Ureter (tissue), 1 donor: ENCODE data around the gene ACTRT2. TPM values are rescaled to one million over a fixed set of nuclear protein-coding genes. Genes with fewer than 3 reads are reported as not detected.

Experiments used
- DNase-seq: peaks from one replicate; pipeline ENCODE4 v3.0.0-alpha.2; 2020; ENCODE audit warnings: low spot score
- total RNA-seq: library from RNA; stranded (reverse); gene quantifications from one replicate; pipeline ENCODE4 v1.2.4, GENCODE V29; 2023
- donor health status: DM: yes; HTN: yes; CAD: no.

The ACTRT2 gene
- total RNA-seq, 1 donor from 2014 or later: not detected

DNA sequence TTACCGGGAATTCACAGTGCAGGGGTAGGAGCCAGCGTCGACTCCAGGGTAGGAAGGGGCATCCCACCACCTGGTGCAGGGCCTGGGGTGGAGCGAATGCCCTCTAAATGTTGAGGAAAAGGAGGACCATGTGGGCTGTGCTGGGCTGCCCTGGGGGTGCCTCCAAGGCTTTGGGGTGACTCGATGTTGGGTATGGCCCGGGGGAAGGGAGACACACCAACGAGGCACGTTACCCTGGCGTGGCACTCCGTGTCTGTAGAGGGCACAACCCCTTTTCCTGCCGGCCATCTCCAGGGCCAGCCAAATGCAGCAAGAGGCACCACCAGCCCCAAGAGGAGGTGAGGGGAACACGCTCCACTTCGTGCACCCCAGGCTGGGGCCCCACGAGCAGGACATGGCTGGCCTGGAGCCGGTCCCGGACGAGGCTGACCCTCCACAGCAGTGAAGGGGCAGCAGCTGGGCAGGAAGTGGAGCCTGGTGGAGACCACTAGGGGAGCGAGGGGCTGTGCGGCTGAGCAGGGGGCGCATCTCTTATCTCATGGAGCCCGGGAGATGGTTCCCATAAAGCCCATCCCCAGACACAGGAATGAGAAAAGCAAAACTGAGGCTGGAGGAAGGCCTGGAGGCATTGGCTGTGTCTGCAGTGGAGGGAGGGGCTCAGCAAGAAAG is 11.2 kb downstream of the ACTRT2 start:
- no peak for DNase-seq

DNA sequence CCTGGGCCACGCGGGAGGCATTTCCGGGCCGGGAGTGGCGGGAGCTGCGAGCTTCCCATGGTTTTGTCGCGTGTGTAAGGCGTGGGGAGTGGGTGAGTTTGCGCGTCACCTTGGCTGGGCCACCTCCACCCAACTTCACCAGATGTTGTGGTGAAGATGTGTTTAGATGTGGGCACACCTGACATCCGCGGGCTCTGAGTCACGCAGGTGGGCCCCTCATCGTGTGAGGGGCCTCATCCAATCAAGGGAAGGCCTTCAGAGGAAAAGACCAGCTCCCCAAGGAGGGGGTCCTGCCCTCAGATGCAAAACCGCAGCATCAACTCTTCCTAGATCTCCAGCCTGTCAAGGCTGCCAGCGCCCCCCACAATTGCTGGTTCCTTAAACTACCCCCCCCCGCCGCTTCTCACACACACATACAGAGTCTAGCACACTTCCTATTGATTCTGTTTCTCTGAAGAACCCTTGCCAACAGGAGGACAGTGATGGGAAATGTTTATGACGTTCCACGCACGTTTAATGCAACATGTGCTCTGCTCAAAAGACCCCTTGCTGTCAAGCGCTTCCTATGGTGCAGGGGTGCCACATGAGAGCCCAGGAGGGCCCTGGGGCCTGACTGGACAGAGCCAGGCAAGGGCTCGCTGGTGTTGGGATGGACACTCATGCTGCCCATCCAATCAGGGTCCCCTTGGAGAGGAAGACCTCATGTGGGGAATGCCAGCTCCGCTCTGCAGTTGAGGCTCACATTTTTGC is 11.9 kb downstream of the ACTRT2 start:
- DNase-seq: no peak

DNA sequence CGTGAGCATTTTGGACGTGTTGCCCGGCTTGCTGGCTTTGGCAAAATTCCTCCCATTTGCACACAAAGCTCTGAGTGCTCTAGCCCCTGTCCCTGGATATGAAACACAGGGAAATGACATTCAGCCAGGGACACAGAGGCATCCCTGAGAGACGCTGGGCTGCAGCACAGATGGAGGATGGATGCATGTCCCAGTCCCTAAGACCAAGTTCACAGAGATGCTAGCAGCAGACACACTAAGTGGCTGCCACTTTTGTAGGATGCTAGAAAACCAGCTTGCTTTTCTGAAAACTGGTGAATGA is 12.5 kb downstream of the ACTRT2 start:
- no peak for DNase-seq

DNA sequence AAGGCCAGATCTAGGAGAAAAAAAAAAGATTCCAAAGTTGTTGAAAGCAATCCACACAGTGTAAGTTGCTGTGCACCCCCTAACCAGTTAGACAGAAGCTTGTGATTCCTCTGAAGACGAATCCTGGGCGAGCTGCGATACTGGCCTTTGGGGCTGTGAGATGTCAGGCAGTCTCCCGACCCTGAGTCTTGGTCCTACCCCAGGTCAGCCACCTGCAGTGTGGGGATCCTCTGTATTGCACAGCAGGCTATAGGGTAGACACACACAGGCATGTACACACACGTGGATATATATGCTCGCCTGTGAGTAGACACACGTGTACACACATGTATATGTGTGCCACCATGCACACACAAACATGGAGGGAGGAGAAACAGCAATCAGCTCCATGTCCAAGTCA is 12.9 kb downstream of the ACTRT2 start:
- DNase-seq: no peak

DNA sequence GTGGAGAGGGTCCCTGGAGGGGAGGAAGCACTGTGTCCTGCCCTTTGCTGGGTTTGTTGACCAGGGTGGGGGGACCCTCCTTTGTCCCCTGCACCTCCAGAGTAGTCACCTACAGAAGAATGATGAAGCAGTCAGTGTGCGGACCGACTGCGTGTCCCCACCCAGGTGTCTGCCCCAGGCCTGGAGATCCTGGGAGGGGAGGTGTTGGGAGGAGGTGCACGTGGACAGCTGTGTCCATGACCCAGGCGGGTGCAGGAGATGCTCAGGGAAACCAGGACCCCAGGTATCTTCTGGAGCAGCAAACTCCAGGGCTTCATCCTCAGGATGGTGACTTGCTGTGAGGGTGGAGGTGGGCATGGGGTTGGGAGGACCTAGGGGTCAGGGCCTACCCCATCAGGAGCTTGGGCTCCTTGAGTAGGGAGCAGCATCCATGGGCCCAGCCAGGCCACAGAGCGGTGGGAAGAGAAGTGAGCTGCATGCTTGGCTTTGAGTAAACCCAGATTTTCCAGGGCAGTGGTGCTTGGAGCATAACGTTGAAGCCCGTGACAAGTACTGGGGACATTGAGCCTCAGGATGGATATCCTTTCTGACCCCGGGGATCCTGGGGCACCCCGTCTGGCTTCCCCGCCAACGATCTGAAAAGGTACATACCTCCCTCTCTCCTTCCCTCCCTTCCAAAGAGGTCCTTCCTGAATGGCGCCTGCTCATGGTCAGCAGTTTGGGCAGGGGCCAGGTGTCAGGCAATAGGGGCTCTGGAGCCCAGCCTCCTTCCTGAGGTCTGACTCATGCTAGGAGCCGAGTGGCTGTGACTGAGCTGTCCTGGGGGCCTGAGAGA is 13.7 kb downstream of the ACTRT2 start:
- DNase-seq: no peak

DNA sequence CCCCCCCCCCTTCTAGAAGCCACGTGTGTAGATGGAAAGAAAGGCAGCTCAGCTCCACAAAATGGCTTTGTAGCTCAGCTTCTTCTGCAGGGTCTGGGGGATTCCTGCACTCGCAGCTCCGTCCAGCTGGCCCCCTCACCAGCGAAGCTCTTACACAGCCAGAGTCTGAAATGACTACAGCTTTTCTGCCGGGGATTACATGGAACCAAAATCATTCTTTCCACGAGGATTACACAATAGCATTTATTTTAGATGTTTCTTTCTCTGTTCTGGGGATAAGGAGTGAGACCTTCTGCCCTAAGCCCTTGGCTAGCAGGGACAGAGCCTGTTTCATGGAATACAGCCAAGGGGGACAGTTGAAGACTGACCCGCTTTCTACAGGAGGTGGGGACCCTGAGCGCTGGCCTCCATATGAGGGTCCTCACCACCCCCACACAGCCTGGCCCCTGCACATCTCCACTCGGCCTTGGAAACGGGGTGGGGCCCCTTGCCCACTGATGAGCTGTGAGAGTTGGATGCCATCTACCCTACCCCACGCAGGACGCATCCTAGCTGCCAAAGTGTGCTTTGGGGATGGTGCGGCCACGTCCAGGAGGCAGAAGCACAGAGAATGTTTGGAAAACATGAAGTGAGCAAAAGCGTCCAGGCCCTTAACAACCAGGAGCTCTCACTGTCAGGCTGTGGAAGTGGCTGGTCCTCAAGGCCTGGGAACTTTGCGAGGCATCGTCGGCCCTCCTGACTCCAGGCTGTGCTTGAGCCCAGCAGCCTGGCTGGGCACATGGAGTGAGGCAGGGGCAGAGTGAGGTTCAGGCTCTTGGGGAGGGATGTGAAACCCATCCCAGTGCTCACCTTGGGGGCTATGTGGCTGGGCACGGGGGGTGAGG is 14.5 kb downstream of the ACTRT2 start:
- DNase-seq: no peak

DNA sequence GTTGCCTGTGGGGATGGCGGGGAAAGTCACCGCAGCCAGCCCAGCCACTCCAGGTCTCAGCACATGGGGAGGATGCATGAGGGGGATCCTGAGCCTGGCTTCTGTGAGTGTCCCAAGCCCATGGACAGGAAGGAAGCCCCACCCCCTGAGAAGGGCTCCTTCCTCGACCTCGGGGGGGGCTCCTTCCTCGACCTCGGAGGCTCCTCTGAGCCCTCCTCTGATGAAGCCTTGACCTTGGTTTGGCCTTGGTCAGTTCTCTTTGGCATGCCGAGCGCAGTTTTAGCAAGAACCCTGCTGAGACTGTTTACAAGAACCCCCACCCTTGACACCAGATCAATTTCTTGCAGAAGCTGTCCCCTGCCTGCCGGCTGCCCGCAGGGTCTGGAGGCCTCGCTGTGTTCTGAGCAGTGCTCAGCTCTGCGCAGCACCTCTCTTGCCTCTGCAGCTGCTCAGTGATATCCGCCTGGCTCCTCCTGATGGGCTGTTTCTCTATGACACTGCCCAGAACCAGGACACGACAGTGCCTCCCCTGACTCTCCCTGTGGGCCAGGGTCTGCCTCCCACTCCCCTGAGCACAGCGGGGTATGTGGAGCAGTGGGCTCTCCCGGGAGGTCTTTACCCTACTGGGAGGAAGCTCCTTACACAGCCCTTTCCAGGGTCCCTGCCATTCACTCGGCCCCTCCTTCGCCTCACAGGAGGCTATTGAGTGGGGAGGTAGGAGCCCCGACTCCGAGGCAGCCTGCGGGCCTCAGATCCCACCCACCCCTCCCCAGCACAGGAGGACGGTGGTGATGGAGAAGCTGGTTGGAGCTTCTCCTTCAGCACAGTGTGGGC is 15.4 kb downstream of the ACTRT2 start:
- no peak for DNase-seq

DNA sequence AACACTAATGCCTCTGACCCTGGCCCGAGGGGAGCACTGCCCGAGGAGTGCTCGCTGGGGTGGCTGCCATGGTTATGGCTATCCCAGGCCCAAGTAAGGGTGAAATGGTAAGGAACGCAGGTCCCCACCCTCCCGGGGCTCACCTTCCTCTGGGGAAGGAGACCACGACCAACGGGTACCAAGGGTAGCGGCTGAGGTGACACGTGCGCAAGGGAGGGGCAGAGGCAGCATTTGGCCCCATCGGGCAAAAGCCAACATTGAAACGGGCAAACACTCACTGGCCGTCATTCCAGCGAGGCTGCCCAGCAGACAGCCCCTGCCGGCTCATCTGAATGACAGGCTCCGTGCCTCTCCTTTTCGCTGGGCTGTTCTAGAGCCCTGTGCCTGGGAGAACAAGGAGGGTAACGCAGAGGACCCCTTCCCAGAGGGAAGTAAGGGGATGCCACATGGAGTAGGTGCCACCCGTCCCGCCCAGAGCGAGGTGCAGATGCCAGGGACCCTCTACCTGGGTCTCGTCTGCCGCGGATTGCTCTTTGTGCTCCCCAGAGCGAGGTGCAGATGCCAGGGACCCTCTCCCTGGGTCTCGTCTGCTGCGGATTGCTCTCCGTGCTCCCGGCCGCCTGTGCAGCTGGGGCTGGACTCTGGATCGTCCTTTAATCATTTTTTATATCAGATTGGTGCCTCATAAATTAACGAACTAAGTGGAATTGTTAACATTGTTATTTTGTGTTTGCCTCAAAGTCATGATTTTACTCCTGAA is 16.2 kb downstream of the ACTRT2 start:
- no peak for DNase-seq

DNA sequence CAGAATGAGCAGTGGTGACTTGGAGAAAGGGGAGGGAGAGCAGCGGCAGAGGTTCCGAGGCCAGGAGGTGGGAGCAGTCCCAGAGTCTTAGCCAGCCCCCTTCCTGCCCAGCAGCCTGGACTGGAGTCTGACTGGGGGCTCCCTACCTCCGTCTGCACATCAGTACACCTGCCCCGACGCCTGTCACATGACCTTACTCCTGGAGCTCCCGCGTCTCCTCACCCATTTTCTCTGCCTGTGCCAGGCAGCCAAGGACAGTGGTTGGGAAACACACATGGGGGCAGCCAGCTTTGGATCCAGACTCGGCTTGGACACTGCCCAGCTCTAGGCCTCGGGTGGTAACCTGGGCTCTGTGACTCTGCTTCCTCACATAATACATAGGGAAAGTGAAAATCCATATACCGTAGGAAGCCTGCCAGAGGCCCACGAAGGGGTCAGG is 16.9 kb downstream of the ACTRT2 start:
- DNase-seq: no peak

DNA sequence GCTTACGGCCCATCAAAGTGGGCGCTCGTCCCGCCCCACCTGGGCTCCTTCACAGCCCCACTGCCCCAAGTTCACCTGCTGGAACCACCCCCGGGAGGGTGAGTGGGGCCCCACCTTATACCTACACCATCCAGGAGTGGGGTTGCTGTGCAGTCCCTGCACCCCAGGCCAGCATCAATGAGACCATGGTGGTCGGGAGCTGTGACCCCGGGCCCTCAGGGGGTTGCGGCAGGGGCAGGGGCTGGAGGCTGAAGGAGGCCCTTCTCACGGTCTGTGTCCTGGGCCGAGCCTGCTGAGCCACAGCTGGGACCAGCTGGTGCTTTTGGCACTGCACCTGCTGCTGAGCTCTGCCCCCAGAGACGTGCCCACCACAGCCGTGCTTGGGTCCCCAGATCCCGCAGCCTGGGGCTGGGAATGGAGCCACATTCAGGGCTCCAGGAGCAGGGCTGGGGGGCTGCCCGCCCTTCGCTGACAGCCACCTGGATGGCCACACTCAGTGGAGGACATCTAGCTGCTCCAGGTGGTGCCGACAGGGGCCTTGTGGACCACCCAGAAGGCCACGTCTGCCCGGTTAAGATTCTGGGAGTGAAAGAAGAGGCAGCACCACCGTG is 17.4 kb downstream of the ACTRT2 start:
- DNase-seq: no peak

DNA sequence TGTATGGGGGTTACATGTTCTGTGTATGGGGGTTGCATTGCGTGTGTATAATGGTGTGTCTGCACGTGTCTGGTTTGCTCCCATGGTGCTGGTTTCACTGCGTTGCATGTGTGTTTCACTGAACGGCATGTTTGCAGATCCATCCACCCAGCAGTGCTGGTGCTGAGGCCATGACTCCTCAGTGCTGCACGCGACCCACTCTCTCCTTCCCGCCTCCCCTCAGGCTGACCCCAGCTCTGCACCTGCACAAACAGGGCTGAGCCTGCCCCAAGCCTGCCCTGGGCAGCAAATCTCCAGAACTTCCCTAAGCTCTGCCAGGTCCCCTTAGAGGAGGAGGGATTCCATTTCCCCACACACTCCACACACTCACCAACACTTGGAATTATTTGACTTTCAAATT is 18.7 kb downstream of the ACTRT2 start:
- DNase-seq: no peak

DNA sequence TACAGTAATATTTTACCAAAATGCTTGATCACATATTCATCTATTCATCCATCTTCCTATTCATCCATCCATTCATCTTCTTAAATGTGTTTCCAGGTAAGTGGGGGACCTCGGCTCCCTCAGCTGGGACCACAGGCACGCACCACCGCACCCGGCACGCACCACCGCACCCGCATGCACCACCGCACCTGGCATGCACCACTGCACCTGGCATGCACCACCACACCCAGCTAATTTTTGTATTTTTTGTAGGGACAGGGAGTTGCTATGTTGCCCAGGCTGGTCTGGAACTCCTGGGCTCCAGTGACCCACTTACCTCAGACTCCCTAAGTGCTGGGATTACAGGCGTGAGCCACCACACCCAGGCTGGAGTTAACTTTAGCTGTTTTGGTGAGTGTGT is 21.2 kb downstream of the ACTRT2 start:
- no peak for DNase-seq

DNA sequence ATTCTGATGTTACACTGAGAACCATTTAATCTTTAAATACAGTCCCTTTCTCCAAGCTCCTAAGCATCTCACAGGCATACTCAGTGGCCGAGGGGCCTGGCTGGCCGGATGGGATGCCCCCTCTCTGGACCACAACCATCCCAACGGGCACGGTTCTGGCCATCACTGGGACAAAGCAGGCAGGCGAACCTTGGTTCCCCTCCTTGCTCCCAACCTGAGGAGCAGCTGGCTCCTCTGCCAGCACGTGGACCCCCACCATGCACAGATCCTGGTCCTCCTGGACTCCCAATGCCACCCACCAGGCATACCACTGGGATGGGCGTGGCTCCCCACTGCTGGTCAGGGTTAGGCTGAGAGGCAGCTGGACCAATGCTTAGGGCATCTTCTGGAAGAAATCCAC is 27.9 kb downstream of the ACTRT2 start:
- DNase-seq: no peak

DNA sequence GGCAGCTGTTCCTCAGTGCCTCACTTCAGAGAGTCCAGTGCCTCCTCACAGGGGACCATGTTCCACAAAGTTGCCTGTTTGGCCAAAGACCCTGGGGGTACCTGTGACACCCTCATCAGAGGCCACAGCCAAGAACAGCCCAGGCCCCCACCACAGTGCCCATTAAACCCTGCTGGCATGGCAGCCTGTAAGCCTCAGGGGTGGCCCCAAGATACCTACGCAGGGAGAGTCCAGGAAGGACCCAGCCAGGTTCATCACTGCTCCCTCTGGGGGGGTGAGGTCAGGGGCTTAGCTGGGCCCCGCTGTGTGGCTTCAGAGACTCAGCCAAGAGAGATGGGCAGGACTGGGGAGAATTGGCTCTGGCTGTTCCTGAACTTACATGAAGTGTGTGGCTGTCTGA is 28.6 kb downstream of the ACTRT2 start:
- no peak for DNase-seq

DNA sequence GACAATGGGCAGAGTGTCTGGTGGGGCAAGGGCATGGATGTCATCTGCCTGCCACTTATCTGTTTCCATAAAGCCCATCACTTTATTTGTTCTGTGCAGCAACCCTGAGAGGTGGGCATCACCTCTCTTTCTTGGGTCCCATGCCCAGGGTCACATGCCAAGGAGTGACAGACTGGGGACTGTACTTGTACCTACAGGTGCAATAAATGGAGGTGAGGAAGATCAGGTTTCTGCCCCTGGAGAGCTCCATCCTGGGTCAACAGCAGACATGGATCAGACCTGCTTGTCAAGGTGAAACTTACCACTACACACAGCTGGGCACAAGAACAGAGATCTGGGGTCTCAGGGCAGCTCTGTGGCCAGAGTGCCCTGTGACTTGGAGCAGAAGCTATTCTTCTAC is 29.3 kb downstream of the ACTRT2 start:
- DNase-seq: no peak

DNA sequence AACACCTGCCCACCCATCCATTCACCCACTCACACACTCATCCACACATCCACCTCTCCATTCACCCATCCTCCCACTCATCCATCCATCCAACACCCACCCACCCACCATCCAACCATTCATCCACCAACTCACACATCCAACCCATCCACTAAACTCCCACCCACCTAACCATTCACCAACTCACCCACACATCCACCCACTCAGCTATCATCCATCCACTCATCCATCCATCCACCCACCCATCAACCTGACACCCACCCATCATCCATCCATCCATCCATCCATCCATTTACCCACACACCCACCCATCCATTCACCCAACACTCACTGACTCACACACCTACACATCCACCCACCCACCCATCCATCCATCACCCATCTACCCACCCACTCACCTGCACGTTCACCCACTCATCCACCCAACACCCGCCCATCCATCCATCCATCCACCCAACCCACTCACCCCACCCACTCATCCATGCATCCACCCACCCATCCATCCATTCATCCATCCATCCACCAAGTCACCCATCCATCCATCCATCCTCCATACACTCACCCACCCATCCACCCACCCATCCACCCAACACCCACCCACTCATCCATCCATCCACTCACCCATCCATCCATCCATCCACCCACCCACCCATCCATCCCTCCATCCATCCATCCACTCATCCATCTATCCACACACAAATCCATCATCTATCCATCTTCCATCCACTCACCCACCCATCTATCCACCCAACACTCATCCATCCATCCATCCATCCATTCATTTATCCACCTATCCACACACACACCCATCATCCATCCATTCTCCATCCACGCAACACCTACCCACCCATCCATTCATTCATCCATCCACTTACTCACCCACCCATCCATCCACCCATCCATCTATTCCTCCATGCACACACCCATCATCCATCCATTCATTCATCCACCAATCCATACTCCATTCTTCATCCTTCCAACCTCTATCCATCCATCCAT is 30.3 kb downstream of the ACTRT2 start:
- no peak for DNase-seq

DNA sequence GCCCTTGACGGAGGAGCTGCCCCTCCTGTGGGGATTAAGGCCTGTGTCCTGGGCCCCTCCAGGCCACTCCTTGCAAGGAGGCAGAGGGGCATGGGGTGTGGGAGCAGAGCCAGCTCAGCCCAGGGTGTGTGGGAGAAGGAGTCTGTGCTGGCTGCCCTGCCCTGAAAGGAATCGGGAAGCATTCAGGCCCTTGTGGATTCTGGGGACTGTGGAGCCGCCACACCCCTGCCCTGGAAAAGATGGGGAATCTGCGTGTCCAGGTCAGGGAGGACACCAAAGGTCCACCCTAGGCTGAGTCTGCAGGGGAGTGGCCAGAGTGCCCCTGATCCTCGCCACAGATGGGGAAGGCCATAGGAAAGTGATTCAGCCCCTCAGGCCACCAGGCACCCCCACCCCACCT is 31.2 kb downstream of the ACTRT2 start:
- DNase-seq: no peak

DNA sequence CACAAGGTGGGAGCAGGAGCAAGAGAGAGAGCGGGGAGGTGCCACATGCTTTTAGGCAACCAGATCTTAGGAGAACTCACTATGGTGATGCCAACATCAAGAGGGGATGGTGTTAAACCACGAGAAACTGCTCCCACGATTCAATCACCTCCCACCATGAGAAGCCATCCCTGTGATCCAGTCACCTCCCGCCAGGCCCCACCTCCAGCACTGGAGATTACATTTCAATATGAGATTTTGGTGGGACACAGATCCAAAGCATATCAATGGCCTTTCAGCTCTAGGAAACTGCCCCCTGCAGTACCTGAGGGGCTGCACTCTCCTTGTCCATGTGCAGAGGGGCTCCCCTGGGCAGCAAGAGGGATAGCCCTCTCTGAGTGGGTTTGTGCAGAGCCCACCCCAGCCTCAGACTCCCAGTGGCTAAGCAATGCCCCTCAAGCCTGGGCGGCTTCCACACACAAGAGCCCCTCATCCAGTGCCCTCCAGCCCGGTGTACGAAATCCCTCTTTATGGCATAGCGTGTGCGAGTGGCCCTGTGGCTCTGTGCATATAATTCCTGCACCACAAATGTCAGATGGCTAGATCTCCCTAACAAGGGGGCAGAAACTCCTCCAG is 32.2 kb downstream of the ACTRT2 start:
- no peak for DNase-seq
